GM12873 (cell line): ENCODE measurements around the gene CDC42EP4.

Source experiments
- CTCF ChIP-seq: IDR thresholded peaks from 2 replicates; pipeline ENCODE4 v1.5.1; 2012; ENCODE audit warnings: low read depth, mild to moderate bottlenecking, moderate library complexity, low read length, control low read depth; ENCODE audit not compliant: insufficient read depth; ENCODE audit errors: missing control alignments

Gene CDC42EP4

GRCh38 chr17:73342050-73342522 lies 30.3 kb upstream of the CDC42EP4 start:
- no peak for TF ChIP-seq CTCF

- no peak for TF ChIP-seq CTCF
These were observed 29.7 kb upstream of the CDC42EP4 start for GRCh38 chr17:73341350-73342049.

- no peak for TF ChIP-seq CTCF
These were observed 28.3 kb upstream of the CDC42EP4 start for GRCh38 chr17:73340093-73340596.

GRCh38 chr17:73338566-73339197 lies 26.9 kb upstream of the CDC42EP4 start:
- no peak for TF ChIP-seq CTCF

GRCh38 chr17:73338050-73338521 lies 26.3 kb upstream of the CDC42EP4 start:
- no peak for TF ChIP-seq CTCF

GRCh38 chr17:73337330-73337710 lies 25.5 kb upstream of the CDC42EP4 start:
- no peak for TF ChIP-seq CTCF
